HL-60 (cell line): ENCODE measurements around the gene TMCC3.
"Not testable (repeated sequence)": the region's sequence is repeated elsewhere in the genome, so short reads cannot be mapped to it uniquely, and the experiment has no call there.

Experiments
- DNase-seq, 2 experiments: peaks; one replicate each; pipeline ENCODE4 v3.0.0-alpha.2; 2010 to 2020; ENCODE audit warnings: low read depth in 1 of 2, low spot score in 1 of 2
- H3K27ac ChIP-seq: fragments of 250-450 bp; sonication (Bioruptor Pico); replicated peaks from 2 replicates; pipeline ENCODE4 v1.5.1; 2020; ENCODE audit warnings: mild to moderate bottlenecking, moderate library complexity
- H3K27me3 ChIP-seq: fragments of 250-450 bp; sonication (Bioruptor Pico); 2 replicates; pipeline ENCODE4 v1.5.1; 2021; ENCODE audit warnings: mild to moderate bottlenecking, moderate library complexity; ENCODE audit not compliant: insufficient read depth, poor library complexity, severe bottlenecking
- H3K4me3 ChIP-seq: replicated peaks from 2 replicates; pipeline ENCODE4 v1.5.1; 2011; ENCODE audit warnings: mild to moderate bottlenecking, control low read depth, low read length; ENCODE audit not compliant: insufficient read depth
- GABPA ChIP-seq: IDR thresholded peaks from 2 replicates; pipeline ENCODE4 v1.6.1; 2012; ENCODE audit warnings: low read depth
- POLR2AphosphoS5 ChIP-seq: IDR thresholded peaks from 2 replicates; pipeline ENCODE4 v1.6.1; 2012; ENCODE audit warnings: low read depth
- SPI1 ChIP-seq: IDR thresholded peaks from 2 replicates; pipeline ENCODE4 v1.6.1; 2012; ENCODE audit warnings: low read depth, mild to moderate bottlenecking, borderline replicate concordance
- TF ChIP-seq, protein P1 (sequence below): IDR thresholded peaks from one replicate; pipeline ENCODE4 v1.5.1; 2011; ENCODE audit warnings: low read length, control low read depth, inconsistent platforms; ENCODE audit not compliant: insufficient read depth
- TF ChIP-seq, protein P2 (sequence below): IDR thresholded peaks from 2 replicates; pipeline ENCODE4 v1.6.1; 2012; ENCODE audit warnings: low read depth; ENCODE audit not compliant: insufficient replicate concordance

Gene TMCC3

DNA sequence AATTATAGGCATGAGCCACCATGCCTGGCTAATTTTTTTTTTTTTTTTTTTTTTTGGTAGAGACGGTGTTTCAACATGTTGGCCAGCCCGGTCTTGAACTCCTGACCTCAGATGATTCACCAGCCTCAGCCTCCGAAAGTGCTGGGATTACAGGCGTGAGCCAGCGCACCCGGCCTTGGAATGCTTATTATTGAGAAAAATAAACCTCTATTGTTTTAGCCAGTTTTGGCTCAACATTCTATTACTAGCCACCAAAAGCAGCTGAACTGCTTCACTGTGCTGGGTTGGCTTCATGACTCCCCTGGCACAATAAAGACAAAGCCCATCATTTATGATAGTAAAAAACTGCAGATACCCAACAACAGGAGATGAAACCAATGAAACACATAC lies 97.2 kb downstream of the TMCC3 start:
- TF ChIP-seq SPI1 (no peak), GABPA (no peak), POLR2AphosphoS5 (no peak)
- TF ChIP-seq, protein P1, sequence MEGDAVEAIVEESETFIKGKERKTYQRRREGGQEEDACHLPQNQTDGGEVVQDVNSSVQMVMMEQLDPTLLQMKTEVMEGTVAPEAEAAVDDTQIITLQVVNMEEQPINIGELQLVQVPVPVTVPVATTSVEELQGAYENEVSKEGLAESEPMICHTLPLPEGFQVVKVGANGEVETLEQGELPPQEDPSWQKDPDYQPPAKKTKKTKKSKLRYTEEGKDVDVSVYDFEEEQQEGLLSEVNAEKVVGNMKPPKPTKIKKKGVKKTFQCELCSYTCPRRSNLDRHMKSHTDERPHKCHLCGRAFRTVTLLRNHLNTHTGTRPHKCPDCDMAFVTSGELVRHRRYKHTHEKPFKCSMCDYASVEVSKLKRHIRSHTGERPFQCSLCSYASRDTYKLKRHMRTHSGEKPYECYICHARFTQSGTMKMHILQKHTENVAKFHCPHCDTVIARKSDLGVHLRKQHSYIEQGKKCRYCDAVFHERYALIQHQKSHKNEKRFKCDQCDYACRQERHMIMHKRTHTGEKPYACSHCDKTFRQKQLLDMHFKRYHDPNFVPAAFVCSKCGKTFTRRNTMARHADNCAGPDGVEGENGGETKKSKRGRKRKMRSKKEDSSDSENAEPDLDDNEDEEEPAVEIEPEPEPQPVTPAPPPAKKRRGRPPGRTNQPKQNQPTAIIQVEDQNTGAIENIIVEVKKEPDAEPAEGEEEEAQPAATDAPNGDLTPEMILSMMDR: no peak
- TF ChIP-seq, protein P2, sequence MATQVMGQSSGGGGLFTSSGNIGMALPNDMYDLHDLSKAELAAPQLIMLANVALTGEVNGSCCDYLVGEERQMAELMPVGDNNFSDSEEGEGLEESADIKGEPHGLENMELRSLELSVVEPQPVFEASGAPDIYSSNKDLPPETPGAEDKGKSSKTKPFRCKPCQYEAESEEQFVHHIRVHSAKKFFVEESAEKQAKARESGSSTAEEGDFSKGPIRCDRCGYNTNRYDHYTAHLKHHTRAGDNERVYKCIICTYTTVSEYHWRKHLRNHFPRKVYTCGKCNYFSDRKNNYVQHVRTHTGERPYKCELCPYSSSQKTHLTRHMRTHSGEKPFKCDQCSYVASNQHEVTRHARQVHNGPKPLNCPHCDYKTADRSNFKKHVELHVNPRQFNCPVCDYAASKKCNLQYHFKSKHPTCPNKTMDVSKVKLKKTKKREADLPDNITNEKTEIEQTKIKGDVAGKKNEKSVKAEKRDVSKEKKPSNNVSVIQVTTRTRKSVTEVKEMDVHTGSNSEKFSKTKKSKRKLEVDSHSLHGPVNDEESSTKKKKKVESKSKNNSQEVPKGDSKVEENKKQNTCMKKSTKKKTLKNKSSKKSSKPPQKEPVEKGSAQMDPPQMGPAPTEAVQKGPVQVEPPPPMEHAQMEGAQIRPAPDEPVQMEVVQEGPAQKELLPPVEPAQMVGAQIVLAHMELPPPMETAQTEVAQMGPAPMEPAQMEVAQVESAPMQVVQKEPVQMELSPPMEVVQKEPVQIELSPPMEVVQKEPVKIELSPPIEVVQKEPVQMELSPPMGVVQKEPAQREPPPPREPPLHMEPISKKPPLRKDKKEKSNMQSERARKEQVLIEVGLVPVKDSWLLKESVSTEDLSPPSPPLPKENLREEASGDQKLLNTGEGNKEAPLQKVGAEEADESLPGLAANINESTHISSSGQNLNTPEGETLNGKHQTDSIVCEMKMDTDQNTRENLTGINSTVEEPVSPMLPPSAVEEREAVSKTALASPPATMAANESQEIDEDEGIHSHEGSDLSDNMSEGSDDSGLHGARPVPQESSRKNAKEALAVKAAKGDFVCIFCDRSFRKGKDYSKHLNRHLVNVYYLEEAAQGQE: no peak
- H3K4me3 ChIP-seq: no peak overlapping the region
- H3K27ac ChIP-seq: no peak overlapping the region
- H3K27me3 ChIP-seq: no peaks in the 10 kb centered on the region
- DNase-seq: no peak

DNA sequence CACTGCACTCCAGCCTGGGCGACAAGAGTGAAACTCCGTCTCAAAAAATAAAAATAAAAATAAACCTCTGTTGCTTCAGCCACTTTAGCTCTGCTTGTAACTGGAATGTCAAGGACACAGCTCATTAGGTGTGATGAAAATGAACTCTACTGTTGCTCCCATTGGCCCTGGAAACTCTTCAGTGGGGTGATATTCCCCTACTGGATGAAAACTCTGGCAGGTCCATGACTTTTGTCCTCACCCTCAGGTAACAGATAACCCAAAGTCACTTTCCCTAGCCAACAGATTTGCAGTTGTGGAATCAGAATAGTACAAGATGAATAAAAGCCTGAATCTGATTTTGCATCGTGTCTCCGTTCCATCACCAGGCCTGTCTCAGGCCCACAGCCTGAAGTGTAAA lies 98.5 kb downstream of the TMCC3 start:
- Histone ChIP-seq H3K27ac (no peak overlapping the region), H3K27me3 (no peaks in the 10 kb centered on the region), H3K4me3 (no peak overlapping the region)
- no peak for DNase-seq
- TF ChIP-seq GABPA (no peak), SPI1 (no peak), POLR2AphosphoS5 (no peak)
- TF ChIP-seq, protein P1: no peak
- TF ChIP-seq, protein P2: no peak

DNA sequence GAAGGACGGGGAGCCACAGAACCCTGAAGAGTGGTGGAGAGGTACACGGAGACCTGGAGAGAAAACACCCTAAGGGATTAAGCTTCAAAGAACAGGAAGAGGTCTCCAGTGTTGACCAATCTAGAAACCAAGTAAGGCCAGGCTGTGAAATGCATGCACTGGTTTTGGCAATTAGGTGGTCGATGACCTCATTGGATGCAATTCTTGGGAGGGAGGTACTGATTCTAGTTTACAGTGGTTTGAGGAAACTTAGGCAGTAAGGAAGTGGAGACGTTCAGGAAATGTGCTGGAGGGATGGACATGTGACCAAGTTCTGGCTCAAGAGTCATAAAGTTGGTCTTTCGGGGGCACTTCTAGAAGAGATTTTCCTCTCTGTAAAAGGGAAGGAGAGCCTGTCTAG lies 99.4 kb downstream of the TMCC3 start:
- Histone ChIP-seq H3K27me3 (no peaks in the 10 kb centered on the region), H3K4me3 (no peak overlapping the region), H3K27ac (no peak overlapping the region)
- no peak for DNase-seq
- TF ChIP-seq, protein P2: no peak
- TF ChIP-seq POLR2AphosphoS5 (no peak), GABPA (no peak), SPI1 (no peak)
- TF ChIP-seq, protein P1: no peak

DNA sequence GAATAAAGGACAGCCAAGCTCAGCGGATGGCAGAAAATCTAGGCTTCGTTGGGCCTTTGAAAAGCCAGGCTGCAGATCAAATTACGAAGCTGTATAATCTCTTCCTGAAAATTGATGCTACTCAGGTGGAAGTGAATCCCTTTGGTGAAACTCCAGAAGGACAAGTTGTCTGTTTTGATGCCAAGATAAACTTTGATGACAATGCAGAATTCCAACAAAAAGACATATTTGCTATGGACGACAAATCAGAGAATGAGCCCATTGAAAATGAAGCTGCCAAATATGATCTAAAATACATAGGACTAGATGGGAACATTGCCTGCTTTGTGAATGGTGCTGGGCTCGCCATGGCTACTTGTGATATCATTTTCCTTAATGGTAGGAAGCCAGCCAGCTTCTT lies 101.5 kb downstream of the TMCC3 start:
- H3K4me3 ChIP-seq, H3K27ac ChIP-seq, H3K27me3 ChIP-seq, DNase-seq: not testable (repeated sequence)
